Measurements from ENCODE around the gene HSPA8.

HSPA8 gene

GRCh38 chr11:123046473-123047259 lies 15.3 kb downstream of the HSPA8 start:
- H3K36me3 ChIP-seq (ENCODE audit: control insufficient read depth, insufficient read depth, low read length) = no peaks in the 10 kb centered on the region
- H3K9me3 ChIP-seq (ENCODE audit: control insufficient read depth, low read length) = no peaks in the 10 kb centered on the region
- no peak overlapping the region for H3K27ac ChIP-seq (ENCODE audit: low read depth, low read length, severe bottlenecking)
- WGBS, 2 experiments (ENCODE audit: insufficient coverage in 2 of 2) = 92 to 96% methylated on average over 2 of the region's 5 CpGs
- H3K4me1 ChIP-seq (ENCODE audit: control insufficient read depth, insufficient read depth, low read length, poor library complexity, severe bottlenecking) = no peaks in the 10 kb centered on the region
- no peak overlapping the region for H3K4me3 ChIP-seq (ENCODE audit: extremely low read depth, insufficient read depth, low read length, poor library complexity, severe bottlenecking)

- no peak overlapping the region for H3K4me3 ChIP-seq (ENCODE audit: extremely low read depth, insufficient read depth, low read length, poor library complexity, severe bottlenecking)
- H3K9me3 ChIP-seq (ENCODE audit: control insufficient read depth, low read length) = no peaks in the 10 kb centered on the region
- no peaks in the 10 kb centered on the region for H3K4me1 ChIP-seq (ENCODE audit: control insufficient read depth, insufficient read depth, low read length, poor library complexity, severe bottlenecking)
- WGBS, 2 experiments (ENCODE audit: insufficient coverage in 2 of 2) = 100% methylated on average over 1 of the region's 1 CpG; no CpG with 5 or more reads in 1 of the 2 experiments
- H3K27ac ChIP-seq (ENCODE audit: low read depth, low read length, severe bottlenecking) = no peak overlapping the region
- H3K36me3 ChIP-seq (ENCODE audit: control insufficient read depth, insufficient read depth, low read length) = no peaks in the 10 kb centered on the region
These were observed 16.8 kb downstream of the HSPA8 start for GRCh38 chr11:123045101-123045500.

GRCh38 chr11:123041185-123041584 lies 20.8 kb downstream of the HSPA8 start:
- H3K27ac ChIP-seq (ENCODE audit: low read depth, low read length, severe bottlenecking) = no peak overlapping the region
- no peaks in the 10 kb centered on the region for H3K36me3 ChIP-seq (ENCODE audit: control insufficient read depth, insufficient read depth, low read length)
- WGBS, 2 experiments (ENCODE audit: insufficient coverage in 2 of 2) = 92% methylated on average over 6 of the region's 10 CpGs; no CpG with 5 or more reads in 1 of the 2 experiments
- H3K4me1 ChIP-seq (ENCODE audit: control insufficient read depth, insufficient read depth, low read length, poor library complexity, severe bottlenecking) = no peaks in the 10 kb centered on the region
- no peak overlapping the region for H3K4me3 ChIP-seq (ENCODE audit: extremely low read depth, insufficient read depth, low read length, poor library complexity, severe bottlenecking)
- no peaks in the 10 kb centered on the region for H3K9me3 ChIP-seq (ENCODE audit: control insufficient read depth, low read length)

GRCh38 chr11:123040111-123040432 lies 21.9 kb downstream of the HSPA8 start:
- 73 to 75% methylated on average over 10 of the region's 11 CpGs for WGBS, 2 experiments (ENCODE audit: insufficient coverage in 2 of 2)
- H3K36me3 ChIP-seq (ENCODE audit: control insufficient read depth, insufficient read depth, low read length) = no peaks in the 10 kb centered on the region
- H3K27ac ChIP-seq (ENCODE audit: low read depth, low read length, severe bottlenecking) = no peak overlapping the region
- no peaks in the 10 kb centered on the region for H3K9me3 ChIP-seq (ENCODE audit: control insufficient read depth, low read length)
- H3K4me3 ChIP-seq (ENCODE audit: extremely low read depth, insufficient read depth, low read length, poor library complexity, severe bottlenecking) = no peak overlapping the region
- no peaks in the 10 kb centered on the region for H3K4me1 ChIP-seq (ENCODE audit: control insufficient read depth, insufficient read depth, low read length, poor library complexity, severe bottlenecking)

- H3K36me3 ChIP-seq (ENCODE audit: control insufficient read depth, insufficient read depth, low read length) = no peaks in the 10 kb centered on the region
- H3K27ac ChIP-seq (ENCODE audit: low read depth, low read length, severe bottlenecking) = no peak overlapping the region
- H3K4me3 ChIP-seq (ENCODE audit: extremely low read depth, insufficient read depth, low read length, poor library complexity, severe bottlenecking) = no peak overlapping the region
- no peaks in the 10 kb centered on the region for H3K4me1 ChIP-seq (ENCODE audit: control insufficient read depth, insufficient read depth, low read length, poor library complexity, severe bottlenecking)
- WGBS, 2 experiments (ENCODE audit: insufficient coverage in 2 of 2) = 93% methylated on average over 8 to 9 of the region's 10 CpGs
- no peaks in the 10 kb centered on the region for H3K9me3 ChIP-seq (ENCODE audit: control insufficient read depth, low read length)
These were observed 26.1 kb downstream of the HSPA8 start for GRCh38 chr11:123035831-123036230.

GRCh38 chr11:123034597-123034996 lies 27.3 kb downstream of the HSPA8 start:
- Histone ChIP-seq H3K36me3 (ENCODE audit: control insufficient read depth, insufficient read depth, low read length) (no peaks in the 10 kb centered on the region), H3K4me3 (ENCODE audit: extremely low read depth, insufficient read depth, low read length, poor library complexity, severe bottlenecking) (no peak overlapping the region), H3K27ac (ENCODE audit: low read depth, low read length, severe bottlenecking) (no peak overlapping the region), H3K4me1 (ENCODE audit: control insufficient read depth, insufficient read depth, low read length, poor library complexity, severe bottlenecking) (no peaks in the 10 kb centered on the region), H3K9me3 (ENCODE audit: control insufficient read depth, low read length) (no peaks in the 10 kb centered on the region)
- 69 to 91% methylated on average over 5 to 6 of the region's 6 CpGs for WGBS, 2 experiments (ENCODE audit: insufficient coverage in 2 of 2)

GRCh38 chr11:123033895-123034294 lies 28.0 kb downstream of the HSPA8 start:
- H3K27ac ChIP-seq (ENCODE audit: low read depth, low read length, severe bottlenecking) = no peak overlapping the region
- H3K4me3 ChIP-seq (ENCODE audit: extremely low read depth, insufficient read depth, low read length, poor library complexity, severe bottlenecking) = no peak overlapping the region
- 65 to 70% methylated on average over 4 to 7 of the region's 10 CpGs for WGBS, 2 experiments (ENCODE audit: insufficient coverage in 2 of 2)
- H3K4me1 ChIP-seq (ENCODE audit: control insufficient read depth, insufficient read depth, low read length, poor library complexity, severe bottlenecking) = no peaks in the 10 kb centered on the region
- no peaks in the 10 kb centered on the region for H3K9me3 ChIP-seq (ENCODE audit: control insufficient read depth, low read length)
- no peaks in the 10 kb centered on the region for H3K36me3 ChIP-seq (ENCODE audit: control insufficient read depth, insufficient read depth, low read length)

GRCh38 chr11:123030517-123030916 lies 31.4 kb downstream of the HSPA8 start:
- Histone ChIP-seq H3K4me1 (ENCODE audit: control insufficient read depth, insufficient read depth, low read length, poor library complexity, severe bottlenecking) (no peaks in the 10 kb centered on the region), H3K4me3 (ENCODE audit: extremely low read depth, insufficient read depth, low read length, poor library complexity, severe bottlenecking) (no peak overlapping the region), H3K9me3 (ENCODE audit: control insufficient read depth, low read length) (no peaks in the 10 kb centered on the region), H3K36me3 (ENCODE audit: control insufficient read depth, insufficient read depth, low read length) (no peaks in the 10 kb centered on the region), H3K27ac (ENCODE audit: low read depth, low read length, severe bottlenecking) (no peak overlapping the region)
- WGBS, 2 experiments (ENCODE audit: insufficient coverage in 2 of 2) = 73 to 76% methylated on average over 3 to 4 of the region's 4 CpGs

GRCh38 chr11:123020968-123021367 lies 41.0 kb downstream of the HSPA8 start:
- no peaks in the 10 kb centered on the region for H3K36me3 ChIP-seq (ENCODE audit: control insufficient read depth, insufficient read depth, low read length)
- no peak overlapping the region for H3K27ac ChIP-seq (ENCODE audit: low read depth, low read length, severe bottlenecking)
- H3K9me3 ChIP-seq (ENCODE audit: control insufficient read depth, low read length) = no peaks in the 10 kb centered on the region
- no peak overlapping the region for H3K4me3 ChIP-seq (ENCODE audit: extremely low read depth, insufficient read depth, low read length, poor library complexity, severe bottlenecking)
- H3K4me1 ChIP-seq (ENCODE audit: control insufficient read depth, insufficient read depth, low read length, poor library complexity, severe bottlenecking) = no peaks in the 10 kb centered on the region
- WGBS, 2 experiments (ENCODE audit: insufficient coverage in 2 of 2) = 20 to 29% methylated on average over 1 to 2 of the region's 2 CpGs

GRCh38 chr11:123018702-123019101 lies 43.2 kb downstream of the HSPA8 start:
- H3K4me1 ChIP-seq (ENCODE audit: control insufficient read depth, insufficient read depth, low read length, poor library complexity, severe bottlenecking) = no peaks in the 10 kb centered on the region
- no peaks in the 10 kb centered on the region for H3K9me3 ChIP-seq (ENCODE audit: control insufficient read depth, low read length)
- no peak overlapping the region for H3K4me3 ChIP-seq (ENCODE audit: extremely low read depth, insufficient read depth, low read length, poor library complexity, severe bottlenecking)
- WGBS, 2 experiments (ENCODE audit: insufficient coverage in 2 of 2) = 89 to 90% methylated on average over 8 to 9 of the region's 9 CpGs
- no peak overlapping the region for H3K27ac ChIP-seq (ENCODE audit: low read depth, low read length, severe bottlenecking)
- no peaks in the 10 kb centered on the region for H3K36me3 ChIP-seq (ENCODE audit: control insufficient read depth, insufficient read depth, low read length)

- Histone ChIP-seq H3K4me1 (ENCODE audit: control insufficient read depth, insufficient read depth, low read length, poor library complexity, severe bottlenecking) (no peaks in the 10 kb centered on the region), H3K9me3 (ENCODE audit: control insufficient read depth, low read length) (no peaks in the 10 kb centered on the region), H3K36me3 (ENCODE audit: control insufficient read depth, insufficient read depth, low read length) (no peaks in the 10 kb centered on the region), H3K4me3 (ENCODE audit: extremely low read depth, insufficient read depth, low read length, poor library complexity, severe bottlenecking) (no peak overlapping the region), H3K27ac (ENCODE audit: low read depth, low read length, severe bottlenecking) (no peak overlapping the region)
- 72 to 76% methylated on average over 4 of the region's 4 CpGs for WGBS, 2 experiments (ENCODE audit: insufficient coverage in 2 of 2)
These were observed 50.4 kb downstream of the HSPA8 start for GRCh38 chr11:123011510-123011909.
